Measurements from ENCODE around the gene CDK13.

CDK13 gene

DNA sequence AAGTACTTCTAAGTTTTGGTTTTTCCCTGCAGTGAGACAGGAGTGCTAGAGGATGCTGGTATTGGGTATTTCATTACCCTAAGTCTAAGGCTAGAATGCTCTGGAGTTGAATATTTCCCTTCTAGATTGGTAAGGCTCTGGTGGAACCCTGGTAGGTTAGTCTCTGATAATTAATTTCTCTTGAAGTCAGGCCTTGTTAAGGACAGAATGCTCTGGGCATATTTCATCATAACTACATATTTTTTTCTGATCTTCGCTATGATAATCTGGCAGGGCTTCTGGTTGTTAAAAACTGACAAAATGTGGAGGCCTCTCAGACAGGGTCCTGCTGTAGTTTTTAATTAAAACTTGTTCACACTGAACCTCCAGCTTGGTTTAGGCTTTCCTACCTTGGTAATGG lies 83.8 kb downstream of the CDK13 start:
- no peak overlapping the region for H3K27ac ChIP-seq (ENCODE audit: low read depth in 2 of 2, low read length in 2 of 2)
- no peak overlapping the region for H3K9ac ChIP-seq (ENCODE audit: low read depth in 1 of 2, low read length in 2 of 2)
- no peaks in the 10 kb centered on the region for H3K27me3 ChIP-seq (ENCODE audit: control insufficient read depth in 2 of 2, insufficient read depth in 2 of 2, low read length in 2 of 2)
- no peaks in the 10 kb centered on the region for H3K4me1 ChIP-seq (ENCODE audit: control insufficient read depth in 2 of 2, insufficient read depth in 2 of 2, low read length in 2 of 2)
- H3K36me3 ChIP-seq (ENCODE audit: control insufficient read depth in 2 of 2, insufficient read depth in 2 of 2, low read length in 2 of 2), result peaks cover 0 to 9% of the 10 kb centered on the region in 2 donors
- H3K9me3 ChIP-seq (ENCODE audit: control insufficient read depth in 2 of 2, low read length in 2 of 2), result no peaks in the 10 kb centered on the region
- H3K4me3 ChIP-seq (ENCODE audit: low read length in 2 of 2), result no peak overlapping the region

DNA sequence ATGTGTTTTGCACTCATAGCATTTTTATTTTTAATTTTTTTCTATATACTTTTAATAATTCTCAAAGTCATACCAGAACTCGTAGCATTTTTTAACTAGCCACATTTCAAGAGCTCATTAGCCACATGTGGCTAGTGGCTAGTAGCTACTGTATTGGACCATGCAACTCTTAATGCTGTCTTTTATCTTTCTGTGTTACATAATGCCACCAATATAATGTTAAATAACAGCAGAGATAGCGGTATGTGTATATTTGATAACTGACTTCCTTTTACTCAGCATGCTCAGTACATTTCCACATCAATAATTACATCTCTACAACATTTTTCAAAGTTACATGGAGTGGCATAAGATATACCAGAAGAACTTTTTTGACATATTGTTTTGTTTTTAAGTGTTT lies 91.4 kb downstream of the CDK13 start:
- no peaks in the 10 kb centered on the region for H3K27me3 ChIP-seq (ENCODE audit: control insufficient read depth in 2 of 2, insufficient read depth in 2 of 2, low read length in 2 of 2)
- no peaks in the 10 kb centered on the region for H3K9me3 ChIP-seq (ENCODE audit: control insufficient read depth in 2 of 2, low read length in 2 of 2)
- peaks cover 0 to 3% of the 10 kb centered on the region in 2 donors for H3K36me3 ChIP-seq (ENCODE audit: control insufficient read depth in 2 of 2, insufficient read depth in 2 of 2, low read length in 2 of 2)
- H3K4me1 ChIP-seq (ENCODE audit: control insufficient read depth in 2 of 2, insufficient read depth in 2 of 2, low read length in 2 of 2), result no peaks in the 10 kb centered on the region
- no peak overlapping the region for H3K4me3 ChIP-seq (ENCODE audit: low read length in 2 of 2)
- no peak overlapping the region for H3K27ac ChIP-seq (ENCODE audit: low read depth in 2 of 2, low read length in 2 of 2)
- H3K9ac ChIP-seq (ENCODE audit: low read depth in 1 of 2, low read length in 2 of 2), result no peak overlapping the region

DNA sequence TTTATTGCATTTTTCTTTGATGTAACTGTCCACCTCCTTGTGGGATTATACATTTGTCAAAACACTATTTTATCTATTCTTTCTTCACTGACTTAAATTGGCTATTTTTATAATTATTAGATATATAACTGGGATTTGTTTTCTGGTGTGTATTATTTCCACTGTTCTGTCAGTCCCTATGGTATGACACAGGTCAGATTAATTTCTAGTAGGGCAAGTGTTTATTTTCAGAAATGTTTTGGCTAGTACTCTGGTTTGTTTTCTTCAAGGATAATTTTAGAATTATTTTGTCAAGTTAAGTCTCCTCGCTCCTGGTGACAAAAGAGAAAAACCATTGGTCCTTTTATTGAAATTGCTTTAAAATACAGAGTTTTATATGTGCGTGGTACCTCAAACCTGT lies 93.1 kb downstream of the CDK13 start:
- no peaks in the 10 kb centered on the region for H3K4me1 ChIP-seq (ENCODE audit: control insufficient read depth in 2 of 2, insufficient read depth in 2 of 2, low read length in 2 of 2)
- H3K27me3 ChIP-seq (ENCODE audit: control insufficient read depth in 2 of 2, insufficient read depth in 2 of 2, low read length in 2 of 2), result no peaks in the 10 kb centered on the region
- H3K36me3 ChIP-seq (ENCODE audit: control insufficient read depth in 2 of 2, insufficient read depth in 2 of 2, low read length in 2 of 2), result peaks cover 0 to 4% of the 10 kb centered on the region in 2 donors
- H3K27ac ChIP-seq (ENCODE audit: low read depth in 2 of 2, low read length in 2 of 2), result no peak overlapping the region
- no peak overlapping the region for H3K9ac ChIP-seq (ENCODE audit: low read depth in 1 of 2, low read length in 2 of 2)
- no peaks in the 10 kb centered on the region for H3K9me3 ChIP-seq (ENCODE audit: control insufficient read depth in 2 of 2, low read length in 2 of 2)
- H3K4me3 ChIP-seq (ENCODE audit: low read length in 2 of 2), result no peak overlapping the region

DNA sequence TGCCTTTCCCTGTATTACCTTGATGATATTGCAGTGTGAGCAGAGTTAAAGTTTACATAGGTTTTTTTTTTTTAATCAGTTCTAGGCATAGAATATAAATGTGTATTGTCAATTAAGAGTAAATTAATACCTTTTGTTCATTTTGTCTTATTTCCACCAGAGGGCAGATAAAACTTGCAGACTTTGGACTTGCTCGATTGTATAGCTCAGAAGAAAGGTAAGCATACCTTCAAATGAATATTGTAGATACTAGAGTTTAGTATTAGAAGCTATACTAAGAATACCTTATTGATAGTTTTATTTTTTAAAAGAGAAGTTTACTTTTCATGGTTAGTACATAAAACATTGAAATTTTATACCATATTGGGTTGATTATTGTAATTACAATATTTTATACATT lies 97.6 kb downstream of the CDK13 start:
- H3K27ac ChIP-seq (ENCODE audit: low read depth in 2 of 2, low read length in 2 of 2), result no peak overlapping the region
- no peaks in the 10 kb centered on the region for H3K9me3 ChIP-seq (ENCODE audit: control insufficient read depth in 2 of 2, low read length in 2 of 2)
- no peaks in the 10 kb centered on the region for H3K4me1 ChIP-seq (ENCODE audit: control insufficient read depth in 2 of 2, insufficient read depth in 2 of 2, low read length in 2 of 2)
- no peak overlapping the region for H3K9ac ChIP-seq (ENCODE audit: low read depth in 1 of 2, low read length in 2 of 2)
- no peak overlapping the region for H3K4me3 ChIP-seq (ENCODE audit: low read length in 2 of 2)
- H3K36me3 ChIP-seq (ENCODE audit: control insufficient read depth in 2 of 2, insufficient read depth in 2 of 2, low read length in 2 of 2), result peaks cover 0 to 5% of the 10 kb centered on the region in 2 donors
- H3K27me3 ChIP-seq (ENCODE audit: control insufficient read depth in 2 of 2, insufficient read depth in 2 of 2, low read length in 2 of 2), result no peaks in the 10 kb centered on the region

DNA sequence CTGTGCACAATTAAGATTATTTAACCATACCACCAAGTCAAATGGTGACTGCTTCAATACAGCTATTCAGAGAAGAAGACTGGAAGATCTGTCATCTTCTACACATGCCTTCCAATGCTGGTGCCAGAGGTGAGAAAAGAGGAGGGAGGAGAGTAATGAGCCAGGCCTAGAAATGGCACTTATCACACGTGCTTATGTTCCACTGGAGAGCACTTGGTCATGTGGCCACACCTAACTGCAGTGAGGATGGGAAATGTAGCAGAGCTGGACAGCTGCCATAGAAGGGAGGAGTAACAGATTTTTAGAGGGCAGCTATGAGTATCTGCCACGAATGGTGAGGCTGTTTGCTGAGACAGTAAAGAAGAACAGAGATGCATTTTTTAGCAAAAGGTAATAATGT lies 107.2 kb downstream of the CDK13 start:
- Histone ChIP-seq H3K4me1 (ENCODE audit: control insufficient read depth in 2 of 2, insufficient read depth in 2 of 2, low read length in 2 of 2) (peaks cover 0 to 8% of the 10 kb centered on the region in 2 donors), H3K27me3 (ENCODE audit: control insufficient read depth in 2 of 2, insufficient read depth in 2 of 2, low read length in 2 of 2) (no peaks in the 10 kb centered on the region), H3K4me3 (ENCODE audit: low read length in 2 of 2) (no peak overlapping the region), H3K36me3 (ENCODE audit: control insufficient read depth in 2 of 2, insufficient read depth in 2 of 2, low read length in 2 of 2) (peaks cover 4 to 9% of the 10 kb centered on the region in 2 donors), H3K9ac (ENCODE audit: low read depth in 1 of 2, low read length in 2 of 2) (no peak overlapping the region), H3K27ac (ENCODE audit: low read depth in 2 of 2, low read length in 2 of 2) (no peak overlapping the region), H3K9me3 (ENCODE audit: control insufficient read depth in 2 of 2, low read length in 2 of 2) (no peaks in the 10 kb centered on the region)

DNA sequence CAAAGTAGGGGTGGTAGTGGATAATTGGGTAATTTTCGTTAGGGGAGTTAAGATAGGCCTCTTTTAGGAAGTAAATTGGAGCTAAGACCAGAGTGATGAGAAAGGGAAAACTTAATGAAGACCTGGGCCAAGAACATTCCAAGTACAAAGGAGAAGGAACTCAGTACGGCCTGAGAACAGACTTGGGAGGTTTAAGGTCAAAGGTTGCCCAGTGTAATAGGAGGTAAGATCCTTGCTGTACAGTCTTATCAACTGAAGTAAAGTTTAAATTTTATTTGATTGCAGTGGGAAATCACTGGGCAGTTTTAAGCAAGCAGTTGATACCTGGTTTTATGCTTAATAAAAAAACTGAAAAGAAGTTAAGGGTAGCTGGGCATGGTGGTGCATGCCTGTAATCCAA lies 108.0 kb downstream of the CDK13 start:
- no peak overlapping the region for H3K4me3 ChIP-seq (ENCODE audit: low read length in 2 of 2)
- H3K27me3 ChIP-seq (ENCODE audit: control insufficient read depth in 2 of 2, insufficient read depth in 2 of 2, low read length in 2 of 2), result no peaks in the 10 kb centered on the region
- H3K36me3 ChIP-seq (ENCODE audit: control insufficient read depth in 2 of 2, insufficient read depth in 2 of 2, low read length in 2 of 2), result peaks cover 8% of the 10 kb centered on the region in 2 donors
- H3K9ac ChIP-seq (ENCODE audit: low read depth in 1 of 2, low read length in 2 of 2), result no peak overlapping the region
- H3K9me3 ChIP-seq (ENCODE audit: control insufficient read depth in 2 of 2, low read length in 2 of 2), result no peaks in the 10 kb centered on the region
- peaks cover 0 to 8% of the 10 kb centered on the region in 2 donors for H3K4me1 ChIP-seq (ENCODE audit: control insufficient read depth in 2 of 2, insufficient read depth in 2 of 2, low read length in 2 of 2)
- H3K27ac ChIP-seq (ENCODE audit: low read depth in 2 of 2, low read length in 2 of 2), result no peak overlapping the region

DNA sequence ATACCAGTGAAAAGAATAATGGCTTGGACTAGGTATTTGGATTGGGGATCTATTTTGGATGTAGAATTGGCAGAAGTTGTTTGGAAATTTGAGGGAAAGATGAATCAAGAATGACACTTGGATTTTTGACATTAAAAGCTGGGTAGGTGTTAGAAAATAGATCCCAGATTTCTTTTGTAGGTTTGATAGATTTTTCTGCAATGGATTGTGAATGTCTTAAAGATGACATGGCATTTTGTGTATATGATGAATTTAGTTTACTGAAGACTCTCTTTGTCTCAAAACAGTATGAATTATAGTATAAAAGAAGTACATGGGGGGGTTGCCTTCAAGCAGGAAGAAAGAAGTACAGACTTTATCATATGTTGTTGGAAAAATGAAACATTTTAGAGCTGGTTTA lies 108.6 kb downstream of the CDK13 start:
- Histone ChIP-seq H3K9me3 (ENCODE audit: control insufficient read depth in 2 of 2, low read length in 2 of 2) (no peaks in the 10 kb centered on the region), H3K36me3 (ENCODE audit: control insufficient read depth in 2 of 2, insufficient read depth in 2 of 2, low read length in 2 of 2) (peaks cover 11 to 12% of the 10 kb centered on the region in 2 donors), H3K9ac (ENCODE audit: low read depth in 1 of 2, low read length in 2 of 2) (no peak overlapping the region), H3K27ac (ENCODE audit: low read depth in 2 of 2, low read length in 2 of 2) (no peak overlapping the region), H3K4me1 (ENCODE audit: control insufficient read depth in 2 of 2, insufficient read depth in 2 of 2, low read length in 2 of 2) (peaks cover 0 to 8% of the 10 kb centered on the region in 2 donors), H3K4me3 (ENCODE audit: low read length in 2 of 2) (no peak overlapping the region), H3K27me3 (ENCODE audit: control insufficient read depth in 2 of 2, insufficient read depth in 2 of 2, low read length in 2 of 2) (no peaks in the 10 kb centered on the region)

DNA sequence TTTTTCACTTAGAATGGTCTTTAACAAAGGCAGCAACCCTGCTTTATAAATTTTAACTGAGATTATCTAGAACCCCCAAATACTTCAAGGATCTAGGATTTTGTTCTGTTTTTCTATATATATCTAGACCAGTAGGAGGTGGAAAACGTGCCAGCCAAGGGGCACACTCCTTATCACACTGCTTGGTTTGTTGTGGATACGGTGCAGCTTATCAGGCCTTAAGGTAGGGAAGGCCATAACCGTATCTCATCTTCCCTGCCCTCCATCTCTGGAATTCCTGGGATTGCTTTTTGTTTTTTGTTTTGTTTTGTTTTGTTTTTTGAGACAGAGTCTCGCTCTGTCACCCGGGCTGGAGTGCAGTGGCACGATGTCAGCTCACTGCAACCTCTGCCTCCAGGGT lies 109.0 kb downstream of the CDK13 start:
- Histone ChIP-seq H3K27me3 (ENCODE audit: control insufficient read depth in 2 of 2, insufficient read depth in 2 of 2, low read length in 2 of 2) (no peaks in the 10 kb centered on the region), H3K36me3 (ENCODE audit: control insufficient read depth in 2 of 2, insufficient read depth in 2 of 2, low read length in 2 of 2) (peaks cover 11 to 12% of the 10 kb centered on the region in 2 donors), H3K9me3 (ENCODE audit: control insufficient read depth in 2 of 2, low read length in 2 of 2) (no peaks in the 10 kb centered on the region), H3K27ac (ENCODE audit: low read depth in 2 of 2, low read length in 2 of 2) (no peak overlapping the region), H3K9ac (ENCODE audit: low read depth in 1 of 2, low read length in 2 of 2) (no peak overlapping the region), H3K4me3 (ENCODE audit: low read length in 2 of 2) (no peak overlapping the region), H3K4me1 (ENCODE audit: control insufficient read depth in 2 of 2, insufficient read depth in 2 of 2, low read length in 2 of 2) (peaks cover 0 to 8% of the 10 kb centered on the region in 2 donors)

DNA sequence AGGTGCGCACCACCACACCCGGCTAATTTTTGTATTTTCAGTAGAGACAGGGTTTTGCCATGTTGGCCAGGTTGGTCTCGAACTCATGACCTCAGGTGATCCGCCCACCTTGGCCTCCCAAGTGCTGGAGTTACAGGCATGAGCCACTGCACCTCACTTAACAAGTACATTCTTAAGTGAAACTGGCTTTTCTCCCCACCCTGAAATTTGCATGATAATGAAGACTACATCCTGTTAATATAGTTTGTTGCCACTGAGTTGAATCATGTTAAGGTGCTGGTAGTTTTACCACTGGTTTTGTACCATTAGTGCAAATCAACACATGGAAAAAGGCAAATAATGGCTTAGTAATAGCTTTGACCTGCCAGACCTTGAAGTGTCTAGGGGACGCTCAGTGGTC lies 122.2 kb downstream of the CDK13 start:
- Histone ChIP-seq H3K9ac (ENCODE audit: low read depth in 1 of 2, low read length in 2 of 2) (no peak overlapping the region), H3K9me3 (ENCODE audit: control insufficient read depth in 2 of 2, low read length in 2 of 2) (no peaks in the 10 kb centered on the region), H3K36me3 (ENCODE audit: control insufficient read depth in 2 of 2, insufficient read depth in 2 of 2, low read length in 2 of 2) (no peaks in the 10 kb centered on the region), H3K4me3 (ENCODE audit: low read length in 2 of 2) (no peak overlapping the region), H3K4me1 (ENCODE audit: control insufficient read depth in 2 of 2, insufficient read depth in 2 of 2, low read length in 2 of 2) (no peaks in the 10 kb centered on the region), H3K27ac (ENCODE audit: low read depth in 2 of 2, low read length in 2 of 2) (no peak overlapping the region), H3K27me3 (ENCODE audit: control insufficient read depth in 2 of 2, insufficient read depth in 2 of 2, low read length in 2 of 2) (no peaks in the 10 kb centered on the region)

DNA sequence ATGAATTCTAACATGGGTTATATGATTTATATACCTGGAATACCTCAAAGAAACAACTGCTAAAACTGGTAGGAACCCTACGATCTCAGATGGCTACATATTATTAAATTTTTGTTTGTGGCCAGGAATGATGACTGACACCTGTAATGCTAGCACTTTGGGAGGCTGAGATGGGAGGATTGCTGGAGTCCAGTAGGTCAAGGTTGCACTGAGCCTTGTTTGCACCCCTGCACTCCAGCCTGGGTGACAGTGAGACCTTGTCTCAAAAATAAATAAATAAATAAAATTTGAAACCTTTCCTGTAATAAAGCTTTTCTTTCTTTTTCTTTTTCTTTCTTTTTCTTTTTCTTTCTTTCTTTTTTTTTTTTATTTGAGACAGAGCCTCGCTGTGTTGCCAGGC lies 123.2 kb downstream of the CDK13 start:
- no peaks in the 10 kb centered on the region for H3K27me3 ChIP-seq (ENCODE audit: control insufficient read depth in 2 of 2, insufficient read depth in 2 of 2, low read length in 2 of 2)
- no peak overlapping the region for H3K27ac ChIP-seq (ENCODE audit: low read depth in 2 of 2, low read length in 2 of 2)
- no peak overlapping the region for H3K4me3 ChIP-seq (ENCODE audit: low read length in 2 of 2)
- H3K4me1 ChIP-seq (ENCODE audit: control insufficient read depth in 2 of 2, insufficient read depth in 2 of 2, low read length in 2 of 2), result no peaks in the 10 kb centered on the region
- H3K36me3 ChIP-seq (ENCODE audit: control insufficient read depth in 2 of 2, insufficient read depth in 2 of 2, low read length in 2 of 2), result peaks cover 0 to 2% of the 10 kb centered on the region in 2 donors
- no peaks in the 10 kb centered on the region for H3K9me3 ChIP-seq (ENCODE audit: control insufficient read depth in 2 of 2, low read length in 2 of 2)
- H3K9ac ChIP-seq (ENCODE audit: low read depth in 1 of 2, low read length in 2 of 2), result no peak overlapping the region

DNA sequence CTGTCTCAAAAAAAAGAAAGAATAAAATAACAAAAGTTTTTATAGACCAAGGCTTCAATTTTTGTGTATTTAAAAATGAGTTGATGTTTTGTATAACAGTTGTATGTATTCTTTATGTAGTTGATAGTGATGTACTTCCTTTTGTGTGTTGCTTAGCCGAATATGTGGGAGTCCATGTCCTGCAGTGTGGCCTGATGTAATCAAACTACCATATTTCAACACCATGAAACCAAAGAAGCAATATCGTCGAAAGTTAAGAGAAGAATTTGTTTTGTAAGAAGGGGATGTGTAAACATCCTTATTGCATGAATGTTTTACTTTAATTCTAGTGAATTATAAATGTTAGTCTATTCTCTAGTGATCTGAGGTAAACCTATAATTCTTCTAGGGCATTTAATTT lies 127.8 kb downstream of the CDK13 start:
- Histone ChIP-seq H3K4me1 (ENCODE audit: control insufficient read depth in 2 of 2, insufficient read depth in 2 of 2, low read length in 2 of 2) (no peaks in the 10 kb centered on the region), H3K9ac (ENCODE audit: low read depth in 1 of 2, low read length in 2 of 2) (no peak overlapping the region), H3K9me3 (ENCODE audit: control insufficient read depth in 2 of 2, low read length in 2 of 2) (no peaks in the 10 kb centered on the region), H3K27me3 (ENCODE audit: control insufficient read depth in 2 of 2, insufficient read depth in 2 of 2, low read length in 2 of 2) (no peaks in the 10 kb centered on the region), H3K4me3 (ENCODE audit: low read length in 2 of 2) (no peak overlapping the region), H3K27ac (ENCODE audit: low read depth in 2 of 2, low read length in 2 of 2) (no peak overlapping the region), H3K36me3 (ENCODE audit: control insufficient read depth in 2 of 2, insufficient read depth in 2 of 2, low read length in 2 of 2) (peaks cover 0 to 2% of the 10 kb centered on the region in 2 donors)

Data from mucosa of rectum (tissue), 2 donors.